Activated CD8-positive, alpha-beta memory T cell treated with anti-CD3 and anti-CD28 coated beads for 36 hours (primary cell): ENCODE data around the gene NUPR2. TPM values are rescaled to one million over a fixed set of nuclear protein-coding genes. Genes with fewer than 3 reads are reported as not detected.
"Not testable (repeated sequence)": the region's sequence is repeated elsewhere in the genome, so short reads cannot be mapped to it uniquely, and the experiment has no call there.

Source experiments
- CTCF ChIA-PET: fragments of 350-600 bp; sonication (Branson Sonifier 250); formaldehyde crosslinking; loops from one replicate; lab custom pipeline; 2021; ENCODE audit warnings: antibody characterized with exemption; lab: Charles Lee
- POLR2A ChIA-PET: fragments of 350-600 bp; sonication (Branson Sonifier 250); formaldehyde crosslinking; loops from one replicate; lab custom pipeline; 2021; ENCODE audit warnings: antibody characterized with exemption; lab: Charles Lee
- total RNA-seq, 2 experiments: library from RNA; stranded (reverse); gene quantifications; one replicate each; pipeline ENCODE4 v1.2.3, GENCODE V29; 2021

The NUPR2 gene
- total RNA-seq, 2 experiments from 2014 or later: not detected

- CTCF ChIA-PET: interaction anchor here (2.5 kb wide), 1 partner anchor 18 kb away, joined by 7 read pairs; no protein-coding TSS in a partner anchor
- POLR2A ChIA-PET: not testable (repeated sequence)
Observed at GRCh38 chr7:56092388-56092787, 23.8 kb downstream of the NUPR2 start.

DNA sequence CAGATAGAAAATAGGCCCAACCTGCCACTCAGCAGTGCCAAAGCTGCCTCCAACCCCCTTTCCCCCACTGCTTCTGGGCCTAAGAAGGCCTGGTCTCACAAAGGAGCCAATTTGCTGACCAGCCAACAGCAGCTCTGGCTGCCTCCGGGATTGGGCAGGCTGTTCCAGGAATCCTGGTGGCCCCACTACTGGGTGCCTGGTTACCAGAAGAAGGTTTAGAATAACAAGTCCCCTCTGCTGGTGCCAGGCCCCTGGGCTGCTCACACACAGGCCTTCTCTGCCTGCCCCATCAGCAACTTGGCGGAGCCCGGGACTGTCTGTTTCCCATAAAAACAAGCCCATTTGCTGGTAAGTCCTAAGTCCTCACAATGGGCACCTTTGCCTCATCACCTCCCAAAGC, 24.6 kb downstream of the NUPR2 start:
- CTCF ChIA-PET: interaction anchor here (2.5 kb wide), 1 partner anchor 17 kb away, joined by 7 read pairs; no protein-coding TSS in a partner anchor
- POLR2A ChIA-PET: no interaction called here

GRCh38 chr7:56087445-56087844, 28.8 kb downstream of the NUPR2 start:
- ChIA-PET CTCF (no interaction called here), POLR2A (interaction anchor here (0.6 kb wide), 1 partner anchor 19 kb away, joined by 3 read pairs; the partner anchor contains the start of gene CHCHD2)

GRCh38 chr7:56086761-56087160, 29.5 kb downstream of the NUPR2 start:
- ChIA-PET POLR2A (interaction anchor here (0.6 kb wide), 1 partner anchor 20 kb away, joined by 3 read pairs; the partner anchor contains the start of gene CHCHD2), CTCF (no interaction called here)

DNA sequence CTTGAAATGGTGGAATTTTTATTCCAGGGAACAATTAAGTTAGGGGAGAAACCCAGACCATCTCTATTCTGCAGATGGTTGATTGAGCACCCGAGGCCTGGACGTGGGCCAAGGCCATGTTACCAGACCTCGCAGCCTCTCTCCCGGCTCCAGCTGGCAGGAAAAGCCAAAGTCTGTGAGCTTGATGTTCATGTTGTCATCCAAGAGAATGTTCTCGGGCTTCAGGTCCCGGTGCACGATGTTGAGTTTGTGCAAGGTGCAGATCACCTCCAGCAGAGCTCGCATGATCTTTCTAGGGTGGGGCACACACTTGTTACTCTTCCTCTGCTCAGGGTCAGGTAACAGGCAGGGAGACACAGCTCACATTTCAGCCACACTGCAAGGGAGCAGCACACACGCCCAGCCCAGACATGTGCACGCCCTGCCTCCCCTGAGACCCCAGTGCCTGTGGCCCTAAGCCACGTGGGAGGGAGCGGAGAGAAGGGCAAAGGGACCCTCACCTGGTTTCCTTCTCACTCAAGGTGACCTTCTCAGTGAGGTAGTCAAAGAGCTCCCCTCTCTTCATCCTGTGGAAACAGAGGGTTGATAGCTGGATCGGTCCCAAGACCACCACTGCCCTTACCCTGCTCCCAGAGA, 32.9 kb downstream of the NUPR2 start:
- POLR2A ChIA-PET: no interaction called here
- CTCF ChIA-PET: interaction anchor here (1.2 kb wide), 1 partner anchor 8 kb away, joined by 4 read pairs; no protein-coding TSS in a partner anchor

GRCh38 chr7:56081626-56082340, 34.4 kb downstream of the NUPR2 start:
- ChIA-PET CTCF (no interaction called here), POLR2A (no interaction called here)

- POLR2A ChIA-PET, CTCF ChIA-PET: not testable (repeated sequence)
Observed at GRCh38 chr7:56080726-56081435, 35.3 kb downstream of the NUPR2 start.

GRCh38 chr7:56079450-56080185, 36.6 kb downstream of the NUPR2 start:
- ChIA-PET POLR2A (no interaction called here), CTCF (no interaction called here)

- POLR2A ChIA-PET: no interaction called here
Observed at GRCh38 chr7:56078196-56078595, 38.0 kb downstream of the NUPR2 start.

GRCh38 chr7:56077681-56078080, 38.5 kb downstream of the NUPR2 start:
- ChIA-PET POLR2A (no interaction called here), CTCF (no interaction called here)

More at GRCh38 chr7:56078196-56078595, 38.0 kb downstream of the NUPR2 start:
- CTCF ChIA-PET: no interaction called here

DNA sequence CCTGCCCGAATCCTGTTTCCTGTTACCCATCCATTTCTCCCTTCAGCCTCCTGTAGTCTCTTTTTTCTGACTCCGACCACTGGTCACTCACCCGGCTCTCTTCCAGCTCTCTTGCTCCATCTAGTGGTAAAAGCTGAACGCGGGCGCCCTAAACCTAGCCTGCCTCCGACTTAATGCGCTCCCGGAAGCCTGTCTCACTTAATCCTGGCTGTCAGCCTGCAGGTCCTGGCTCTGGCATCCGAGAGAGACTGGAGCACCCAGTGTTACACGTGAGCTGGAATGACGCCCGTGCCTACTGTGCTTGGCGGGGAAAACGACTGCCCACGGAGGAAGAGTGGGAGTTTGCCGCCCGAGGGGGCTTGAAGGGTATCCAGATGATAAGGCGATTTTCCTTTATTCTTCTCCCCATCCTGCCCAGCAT, 41.8 kb downstream of the NUPR2 start:
- POLR2A ChIA-PET: interaction anchor here (0.6 to 1.3 kb wide), 3 partner anchors 23 to 74 kb away, joined by 3 to 5 read pairs (median 4); partner anchors contain the start of gene PSPH
- CTCF ChIA-PET: interaction anchor here (0.7 to 3.0 kb wide), 11 partner anchors 8 to 432 kb away, joined by 3 to 16 read pairs (median 5); partner anchors contain the start of gene PHKG1

- CTCF ChIA-PET: interaction anchor here (1.3 to 2.0 kb wide), 2 partner anchors 8 to 102 kb away, joined by 4 to 8 read pairs; partner anchors contain the start of gene NIPSNAP2
- POLR2A ChIA-PET: not testable (repeated sequence)
Observed at GRCh38 chr7:56066376-56066775, 49.8 kb downstream of the NUPR2 start.

Other genes starting within 250 kb of the NUPR2 start
- 1 to 10 TPM; 1.3 to 1.7 TPM for gene ZNF713, start 229.0 kb downstream of the NUPR2 start, total RNA-seq
- gene MRPS17, start 164.5 kb downstream of the NUPR2 start, total RNA-seq: 10 to 100 TPM; 37.8 to 38.6 TPM
- gene NIPSNAP2, start 151.8 kb downstream of the NUPR2 start, total RNA-seq: 10 to 100 TPM; 46.4 to 46.5 TPM
- 10 to 100 TPM; 36.6 to 39.5 TPM for gene PSPH, start 65.0 kb downstream of the NUPR2 start, total RNA-seq
- gene CCT6A, start 64.7 kb downstream of the NUPR2 start, total RNA-seq: 100 to 1,000 TPM; 343 to 345 TPM
- 100 to 1,000 TPM; 144 to 145 TPM for gene SUMF2, start 52.1 kb downstream of the NUPR2 start, total RNA-seq
- 1 to 10 TPM; 1.3 to 1.6 TPM for gene PHKG1, start 23.5 kb downstream of the NUPR2 start, total RNA-seq
- gene CHCHD2, start 9.9 kb downstream of the NUPR2 start, total RNA-seq: 100 to 1,000 TPM; 665 to 666 TPM